ENCODE data around the gene LRRC8D.

Gene LRRC8D

GRCh38 chr1:89912073-89912472, 91.2 kb downstream of the LRRC8D start:
- Histone ChIP-seq H3K27me3 (ENCODE audit: low read length) (no peaks in the 10 kb centered on the region), H3K36me3 (ENCODE audit: low read length) (no peaks in the 10 kb centered on the region), H2AFZ (ENCODE audit: low read depth, low read length, severe bottlenecking) (no peak overlapping the region), H3K79me2 (ENCODE audit: insufficient read depth, low read length) (peaks cover 23% of the 10 kb centered on the region), H4K20me1 (ENCODE audit: low read depth, low read length) (no peaks in the 10 kb centered on the region), H3F3A (ENCODE audit: insufficient read depth) (no peaks in the 10 kb centered on the region), H3K9me3 (ENCODE audit: insufficient read depth, low read length) (no peaks in the 10 kb centered on the region), H3K27ac (ENCODE audit: low read depth, low read length) (no peak overlapping the region), H3K4me3 (ENCODE audit: insufficient read depth, low read length, poor library complexity, severe bottlenecking) (no peak overlapping the region), H3K9me2 (replicated peaks; ENCODE audit: insufficient read depth, low read length) (no peaks in the 10 kb centered on the region), H3K9ac (ENCODE audit: low read length) (no peak overlapping the region), H3K4me2 (ENCODE audit: low read depth, low read length, poor library complexity, severe bottlenecking) (no peak overlapping the region)
- TF ChIP-seq EZH2phosphoT487 (conservative IDR thresholded peaks at IDR 0.05; ENCODE audit: low read length) (no peak), CTCF (IDR thresholded peaks at IDR 0.05; ENCODE audit: insufficient read depth, low read length, poor library complexity, severe bottlenecking) (no peak)

- Histone ChIP-seq H3K4me2 (ENCODE audit: low read depth, low read length, poor library complexity, severe bottlenecking) (no peak overlapping the region), H3K27ac (ENCODE audit: low read depth, low read length) (no peak overlapping the region), H3K9me3 (ENCODE audit: insufficient read depth, low read length) (no peaks in the 10 kb centered on the region), H3K79me2 (ENCODE audit: insufficient read depth, low read length) (peaks cover 23% of the 10 kb centered on the region), H3K36me3 (ENCODE audit: low read length) (no peaks in the 10 kb centered on the region), H4K20me1 (ENCODE audit: low read depth, low read length) (no peaks in the 10 kb centered on the region), H3K4me3 (ENCODE audit: insufficient read depth, low read length, poor library complexity, severe bottlenecking) (no peak overlapping the region), H3K9ac (ENCODE audit: low read length) (no peak overlapping the region), H2AFZ (ENCODE audit: low read depth, low read length, severe bottlenecking) (no peak overlapping the region), H3K9me2 (replicated peaks; ENCODE audit: insufficient read depth, low read length) (no peaks in the 10 kb centered on the region), H3F3A (ENCODE audit: insufficient read depth) (no peaks in the 10 kb centered on the region), H3K27me3 (ENCODE audit: low read length) (no peaks in the 10 kb centered on the region)
- no peak for TF ChIP-seq EZH2phosphoT487 (conservative IDR thresholded peaks at IDR 0.05; ENCODE audit: low read length)
- no peak for TF ChIP-seq CTCF (IDR thresholded peaks at IDR 0.05; ENCODE audit: insufficient read depth, low read length, poor library complexity, severe bottlenecking)
Measured at GRCh38 chr1:89913353-89914095, 92.7 kb downstream of the LRRC8D start.

- Histone ChIP-seq H3K4me2 (ENCODE audit: low read depth, low read length, poor library complexity, severe bottlenecking) (no peak overlapping the region), H3K27ac (ENCODE audit: low read depth, low read length) (no peak overlapping the region), H2AFZ (ENCODE audit: low read depth, low read length, severe bottlenecking) (no peak overlapping the region), H3K27me3 (ENCODE audit: low read length) (no peaks in the 10 kb centered on the region), H4K20me1 (ENCODE audit: low read depth, low read length) (no peaks in the 10 kb centered on the region), H3K9me2 (replicated peaks; ENCODE audit: insufficient read depth, low read length) (no peaks in the 10 kb centered on the region), H3K4me3 (ENCODE audit: insufficient read depth, low read length, poor library complexity, severe bottlenecking) (no peak overlapping the region), H3F3A (ENCODE audit: insufficient read depth) (no peaks in the 10 kb centered on the region), H3K36me3 (ENCODE audit: low read length) (0 out of 2 replicates have a peak, but pooled peaks cover under 1% of the 10 kb centered on the region), H3K9me3 (ENCODE audit: insufficient read depth, low read length) (no peaks in the 10 kb centered on the region), H3K79me2 (ENCODE audit: insufficient read depth, low read length) (peaks cover 4% of the 10 kb centered on the region; the same call in 1 of the 2 replicates), H3K9ac (ENCODE audit: low read length) (no peak overlapping the region)
- TF ChIP-seq CTCF (IDR thresholded peaks at IDR 0.05; ENCODE audit: insufficient read depth, low read length, poor library complexity, severe bottlenecking) (no peak), EZH2phosphoT487 (conservative IDR thresholded peaks at IDR 0.05; ENCODE audit: low read length) (no peak)
Measured at GRCh38 chr1:89917353-89917752, 96.5 kb downstream of the LRRC8D start.

All from SU-DHL-6 (cell line).